ENCODE results near the gene TSPAN14.

The TSPAN14 gene

GRCh38 chr10:80504158-80504811 is 50.2 kb downstream of the TSPAN14 start:
- no peak for DNase-seq (ENCODE audit: low spot score)

DNA sequence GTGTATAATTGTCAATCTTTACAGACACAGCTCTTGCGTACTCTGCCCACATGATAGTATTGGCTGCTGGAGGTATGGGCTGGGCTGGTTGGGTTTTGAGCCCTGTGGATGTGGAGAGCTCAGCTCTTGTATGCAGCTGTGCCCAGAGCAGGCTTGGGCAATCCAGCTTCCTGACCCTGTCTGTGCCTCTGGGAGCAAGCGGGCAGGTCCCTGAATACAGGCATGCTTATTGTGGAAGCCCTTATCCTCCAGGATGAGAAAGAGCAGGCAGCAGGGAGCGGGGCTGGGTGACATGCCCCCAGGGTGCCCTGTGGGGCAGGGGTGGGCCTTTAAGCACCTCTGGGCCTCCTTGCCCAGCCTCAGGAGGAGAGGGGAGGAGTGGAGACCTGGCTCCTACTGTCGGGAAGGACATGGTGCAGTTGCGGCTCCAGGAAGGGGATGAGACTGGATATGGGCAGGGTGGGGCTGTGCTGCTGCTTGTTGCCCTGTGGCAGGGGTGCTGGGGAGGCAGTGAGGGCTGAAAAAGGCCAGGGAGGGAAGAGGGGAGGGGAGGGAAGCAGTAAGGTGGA is 50.9 kb downstream of the TSPAN14 start:
- no peak for DNase-seq (ENCODE audit: low spot score)

- DNase-seq (ENCODE audit: low spot score), result no peak
These were observed 52.1 kb downstream of the TSPAN14 start for GRCh38 chr10:80506189-80506575.

- DNase-seq (ENCODE audit: low spot score), result no peak
These were observed 52.9 kb downstream of the TSPAN14 start for GRCh38 chr10:80506836-80507487.

- no peak for DNase-seq (ENCODE audit: low spot score)
These were observed 54.9 kb downstream of the TSPAN14 start for GRCh38 chr10:80509108-80509402.

- DNase-seq (ENCODE audit: low spot score), result no peak
These were observed 55.5 kb downstream of the TSPAN14 start for GRCh38 chr10:80509403-80510161.

- no peak for DNase-seq (ENCODE audit: low spot score)
These were observed 58.0 kb downstream of the TSPAN14 start for GRCh38 chr10:80512031-80512526.

DNA sequence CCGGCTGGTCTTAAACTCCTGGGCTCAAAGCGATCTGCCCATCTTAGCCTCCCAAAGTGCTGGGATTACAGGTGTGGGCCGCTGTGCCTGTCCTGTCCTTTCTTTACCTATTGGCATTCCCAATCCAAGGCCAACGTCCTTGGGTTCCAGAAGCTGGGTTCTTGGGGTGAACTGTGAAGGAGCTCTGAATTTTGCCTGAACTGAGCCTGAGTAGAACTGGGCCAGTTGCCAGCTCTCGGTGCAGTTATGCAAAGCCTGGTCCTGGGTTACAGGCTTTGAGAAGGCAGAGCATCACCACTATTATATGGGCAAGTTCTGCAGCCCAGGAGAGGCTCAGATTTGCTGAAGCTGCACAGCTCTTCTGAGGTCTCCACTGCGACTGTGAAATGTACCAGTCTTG is 59.0 kb downstream of the TSPAN14 start:
- no peak for DNase-seq (ENCODE audit: low spot score)

DNA sequence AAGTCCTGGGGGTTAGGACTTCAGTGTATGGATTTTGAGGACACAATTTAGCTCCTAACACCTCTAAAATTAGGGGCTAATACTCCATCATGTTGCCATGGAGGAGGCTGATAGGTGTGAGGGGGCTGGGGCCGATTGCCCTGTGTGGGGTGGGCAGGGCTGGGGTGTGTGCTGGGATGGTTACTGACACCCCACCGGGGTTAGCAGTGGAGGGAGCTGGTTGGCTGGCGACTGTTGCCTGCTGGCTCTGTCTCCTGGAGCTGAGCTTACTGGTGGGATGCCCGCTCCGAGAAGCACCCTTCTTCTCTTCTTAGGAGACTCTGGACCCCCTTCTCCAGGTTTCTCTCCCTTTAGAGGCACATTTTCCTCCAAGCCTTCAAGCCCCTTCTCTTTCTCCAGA is 61.4 kb downstream of the TSPAN14 start:
- no peak for DNase-seq (ENCODE audit: low spot score)

DNA sequence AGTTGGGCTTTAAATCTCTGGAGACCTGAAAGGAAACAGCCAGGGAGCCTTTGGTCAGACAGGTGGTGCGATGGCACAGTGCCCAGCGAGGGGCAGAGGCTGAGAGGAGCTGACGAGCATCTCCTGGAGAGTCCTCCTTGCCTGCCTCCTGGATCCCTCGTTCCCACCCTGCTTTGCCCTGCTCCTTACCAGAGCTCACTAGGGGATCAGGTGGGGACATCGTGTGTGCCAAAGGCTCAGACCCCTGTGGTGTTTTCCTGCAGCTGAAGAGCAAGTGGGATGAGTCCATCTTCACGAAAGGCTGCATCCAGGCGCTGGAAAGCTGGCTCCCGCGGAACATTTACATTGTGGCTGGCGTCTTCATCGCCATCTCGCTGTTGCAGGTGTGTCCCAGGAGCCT is 61.8 kb downstream of the TSPAN14 start:
- DNase-seq (ENCODE audit: low spot score), result no peak

GRCh38 chr10:80516506-80517075 is 62.5 kb downstream of the TSPAN14 start:
- no peak for DNase-seq (ENCODE audit: low spot score)

- DNase-seq (ENCODE audit: low spot score), result no peak
These were observed 63.5 kb downstream of the TSPAN14 start for GRCh38 chr10:80517416-80518142.

GRCh38 chr10:80518143-80518806 is 64.2 kb downstream of the TSPAN14 start:
- no peak for DNase-seq (ENCODE audit: low spot score)

GRCh38 chr10:80518807-80519360 is 64.8 kb downstream of the TSPAN14 start:
- DNase-seq (ENCODE audit: low spot score), result no peak

GRCh38 chr10:80519936-80520650 is 66.0 kb downstream of the TSPAN14 start:
- no peak for DNase-seq (ENCODE audit: low spot score)

DNA sequence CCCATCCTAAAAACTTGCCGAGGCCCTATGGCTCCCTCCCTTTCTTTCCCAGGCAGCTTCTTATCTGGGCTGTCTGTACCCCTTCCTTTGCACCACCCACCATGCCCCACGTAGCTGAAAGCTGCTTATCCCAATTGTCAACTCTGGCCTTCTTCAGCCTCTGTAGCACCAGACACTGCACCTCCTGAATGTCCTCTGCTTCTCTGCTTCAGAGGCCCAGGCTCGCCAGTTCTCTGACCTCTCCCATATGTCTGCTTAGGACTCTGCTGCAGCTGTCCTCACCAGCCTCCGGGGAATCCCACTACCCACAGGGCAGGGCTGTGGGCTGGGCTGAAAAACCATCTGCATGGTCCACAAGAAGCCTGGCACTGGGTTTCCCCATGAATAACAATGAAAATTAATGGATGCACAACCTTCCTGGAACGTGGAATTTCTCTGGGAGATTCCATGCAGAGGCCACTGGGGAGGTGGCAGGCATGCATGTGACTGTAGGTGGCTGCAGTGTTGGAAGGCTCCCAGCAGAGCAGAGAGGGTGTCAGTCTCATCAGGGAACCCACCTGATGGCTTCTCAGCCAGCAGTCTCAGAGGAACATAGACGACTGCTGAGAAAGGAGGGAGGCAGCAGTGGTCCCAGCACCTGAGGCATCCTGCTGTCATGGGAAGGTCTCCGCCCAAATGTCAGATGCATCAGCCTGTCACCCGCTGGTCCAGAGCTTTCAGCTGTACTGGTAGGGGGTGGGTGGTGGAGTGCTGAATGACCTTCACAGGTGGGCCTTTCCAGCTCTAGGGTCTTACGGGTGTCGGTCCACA is 66.8 kb downstream of the TSPAN14 start:
- DNase-seq (ENCODE audit: low spot score), result no peak

DNA sequence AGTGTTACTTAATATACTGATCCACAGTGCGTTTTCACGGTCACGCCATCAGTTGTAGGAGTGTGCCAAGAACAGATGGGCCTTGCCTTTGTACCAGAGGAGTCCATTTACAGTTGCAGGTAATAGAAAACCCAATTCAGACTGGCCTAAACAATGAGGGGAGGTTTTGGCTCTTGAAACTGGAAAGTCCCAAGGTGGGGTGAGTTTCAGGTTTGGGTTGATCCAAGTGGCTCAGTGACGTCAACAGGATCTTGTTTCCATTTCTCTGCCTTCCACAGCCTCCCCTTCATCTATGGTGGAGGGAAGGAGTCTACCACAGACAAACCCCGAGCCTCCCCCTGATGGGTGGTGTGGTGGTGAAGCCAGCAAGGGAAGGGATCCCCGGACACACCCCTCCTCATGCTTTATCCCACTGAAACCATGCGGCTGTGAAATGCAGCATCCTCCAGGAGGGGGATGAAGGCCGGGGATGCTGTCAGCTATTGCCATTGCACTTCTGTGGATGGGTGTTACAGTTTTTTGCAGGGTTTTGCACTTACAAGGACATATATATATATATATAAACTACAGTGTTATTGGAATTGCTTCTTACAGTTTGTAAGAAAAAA is 68.8 kb downstream of the TSPAN14 start:
- DNase-seq (ENCODE audit: low spot score), result no peak

DNA sequence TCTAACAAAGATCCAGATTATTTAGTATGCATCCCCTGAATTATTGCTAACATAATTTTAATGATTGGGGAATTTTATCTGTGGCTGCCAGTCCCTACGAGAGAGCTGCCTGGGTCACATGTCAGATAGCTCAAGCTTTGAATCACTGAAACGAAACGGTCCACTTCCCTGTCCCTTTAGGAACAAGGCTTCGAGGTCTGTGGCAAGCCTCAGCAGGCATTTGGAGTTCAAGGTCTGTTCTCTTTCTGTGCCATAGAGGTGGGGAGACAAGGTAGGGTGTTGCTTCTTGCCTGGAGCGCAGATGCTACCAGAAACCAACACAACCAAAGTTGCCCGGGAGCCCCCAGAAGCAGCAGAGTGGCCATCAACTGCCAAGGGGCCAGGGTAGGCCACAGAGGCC is 69.7 kb downstream of the TSPAN14 start:
- DNase-seq (ENCODE audit: low spot score), result no peak

Data from AG08396 (cell line).